LNCaP clone FGC (cell line): Measurements from ENCODE around the gene AHCYL1.

Experiments
- DNase-seq: peaks from one replicate; pipeline ENCODE4 v3.0.0-alpha.2; 2011; ENCODE audit warnings: low read depth
- H3K4me3 ChIP-seq: 2 replicates; pipeline ENCODE4 v1.5.1; 2011; ENCODE audit warnings: mild to moderate bottlenecking, low read depth, low read length, control low read depth
- CTCF ChIP-seq: IDR thresholded peaks from 2 replicates; pipeline ENCODE4 v1.5.1; 2012; ENCODE audit warnings: mild to moderate bottlenecking; ENCODE audit not compliant: control insufficient read depth, insufficient read depth; ENCODE audit errors: extremely low read depth

AHCYL1 gene

GRCh38 chr1:110040548-110040947 lies 56.0 kb downstream of the AHCYL1 start:
- DNase-seq: no peak
- TF ChIP-seq CTCF: no peak
- H3K4me3 ChIP-seq: no peak overlapping the region

GRCh38 chr1:110043016-110043415 lies 58.5 kb downstream of the AHCYL1 start:
- no peak for TF ChIP-seq CTCF
- no peak for DNase-seq
- H3K4me3 ChIP-seq: no peak overlapping the region

GRCh38 chr1:110047463-110047862 lies 62.9 kb downstream of the AHCYL1 start:
- TF ChIP-seq CTCF: peak; percentile 45
- H3K4me3 ChIP-seq: no peak overlapping the region
- DNase-seq: no peak

- no peak for TF ChIP-seq CTCF
- H3K4me3 ChIP-seq: no peak overlapping the region
- DNase-seq: no peak
Observed at GRCh38 chr1:110048240-110048639, 63.7 kb downstream of the AHCYL1 start.

GRCh38 chr1:110048923-110049601 lies 64.5 kb downstream of the AHCYL1 start:
- no peak overlapping the region for H3K4me3 ChIP-seq
- TF ChIP-seq CTCF: no peak
- DNase-seq: peak; percentile 86

GRCh38 chr1:110049801-110050601 lies 65.4 kb downstream of the AHCYL1 start:
- no peak for DNase-seq
- H3K4me3 ChIP-seq: no peak overlapping the region
- TF ChIP-seq CTCF: no peak
